ENCODE results near the gene MLF2. TPM values are rescaled to one million over a fixed set of nuclear protein-coding genes. Genes with fewer than 3 reads are reported as not detected.

Gene MLF2
- total RNA-seq, 2 experiments from 2014 or later, result 109 to 113 TPM

- Mint-ChIP-seq H3K9me3 (ENCODE audit: insufficient read depth) (no peaks in the 10 kb centered on the region), H3K4me1 (ENCODE audit: low read depth) (peaks cover 70% of the 10 kb centered on the region), H3K27ac (no peak overlapping the region), H3K36me3 (ENCODE audit: low read depth) (peaks cover 27% of the 10 kb centered on the region), H3K27me3 (ENCODE audit: low read depth) (no peaks in the 10 kb centered on the region), H3K4me3 (no peak overlapping the region)
- DNase-seq, result no peak
- POLR2A ChIA-PET, result interaction anchor here (0.6 to 9.3 kb wide), 2 partner anchors 24 to 54 kb away, joined by 3 to 66 read pairs; partner anchors contain the start of genes COPS7A and MLF2
- ATAC-seq, result no peak
- CTCF ChIA-PET, result interaction anchor here (0.8 to 20.8 kb wide), 4 partner anchors 7 to 210 kb away, joined by 3 to 378 read pairs (median 82); partner anchors contain the start of genes LAG3, MLF2 and PTMS
Measured at GRCh38 chr12:6777386-6777785, 24.4 kb upstream of the MLF2 start.

GRCh38 chr12:6775185-6776174 is 22.5 kb upstream of the MLF2 start:
- ChIA-PET CTCF (interaction anchor here (0.8 to 20.8 kb wide), 7 partner anchors 6 to 157 kb away, joined by 3 to 378 read pairs (median 4); partner anchors contain the start of genes CDCA3, LAG3, MLF2 and PTMS), POLR2A (interaction anchor here (0.7 to 9.3 kb wide), 17 partner anchors 9 to 240 kb away, joined by 3 to 66 read pairs (median 3); partner anchors contain the start of genes C12orf57, COPS7A, MLF2 and PTMS)

DNA sequence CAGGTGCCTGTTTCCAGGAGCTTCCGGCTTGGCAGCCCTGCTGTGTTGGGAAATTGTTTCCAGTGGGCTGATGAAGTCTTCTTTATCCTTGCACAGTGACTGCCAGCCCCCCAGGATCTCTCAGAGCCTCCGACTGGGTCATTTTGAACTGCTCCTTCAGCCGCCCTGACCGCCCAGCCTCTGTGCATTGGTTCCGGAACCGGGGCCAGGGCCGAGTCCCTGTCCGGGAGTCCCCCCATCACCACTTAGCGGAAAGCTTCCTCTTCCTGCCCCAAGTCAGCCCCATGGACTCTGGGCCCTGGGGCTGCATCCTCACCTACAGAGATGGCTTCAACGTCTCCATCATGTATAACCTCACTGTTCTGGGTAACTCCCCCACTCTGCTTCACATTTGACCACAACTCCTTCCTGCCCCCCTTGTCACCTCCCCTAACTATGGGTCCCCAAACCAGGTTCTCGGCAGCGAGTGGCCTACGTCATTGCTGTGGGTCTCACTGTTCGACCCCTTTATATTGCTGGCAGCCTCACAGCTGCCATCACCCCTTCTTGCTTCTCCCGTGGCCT is 21.6 kb upstream of the MLF2 start:
- ATAC-seq, result peak; percentile 57

More at GRCh38 chr12:6775185-6776174, 22.5 kb upstream of the MLF2 start:
- peak overlapping the region; percentile 95 for H3K27ac Mint-ChIP-seq
- H3K4me3 Mint-ChIP-seq, result peak overlapping the region; percentile 87
- no peak for ATAC-seq
- H3K4me1 Mint-ChIP-seq (ENCODE audit: low read depth), result peaks cover 82% of the 10 kb centered on the region
- H3K9me3 Mint-ChIP-seq (ENCODE audit: insufficient read depth), result no peaks in the 10 kb centered on the region
- DNase-seq, result no peak
- no peaks in the 10 kb centered on the region for H3K27me3 Mint-ChIP-seq (ENCODE audit: low read depth)
- peaks cover 31% of the 10 kb centered on the region for H3K36me3 Mint-ChIP-seq (ENCODE audit: low read depth)

DNA sequence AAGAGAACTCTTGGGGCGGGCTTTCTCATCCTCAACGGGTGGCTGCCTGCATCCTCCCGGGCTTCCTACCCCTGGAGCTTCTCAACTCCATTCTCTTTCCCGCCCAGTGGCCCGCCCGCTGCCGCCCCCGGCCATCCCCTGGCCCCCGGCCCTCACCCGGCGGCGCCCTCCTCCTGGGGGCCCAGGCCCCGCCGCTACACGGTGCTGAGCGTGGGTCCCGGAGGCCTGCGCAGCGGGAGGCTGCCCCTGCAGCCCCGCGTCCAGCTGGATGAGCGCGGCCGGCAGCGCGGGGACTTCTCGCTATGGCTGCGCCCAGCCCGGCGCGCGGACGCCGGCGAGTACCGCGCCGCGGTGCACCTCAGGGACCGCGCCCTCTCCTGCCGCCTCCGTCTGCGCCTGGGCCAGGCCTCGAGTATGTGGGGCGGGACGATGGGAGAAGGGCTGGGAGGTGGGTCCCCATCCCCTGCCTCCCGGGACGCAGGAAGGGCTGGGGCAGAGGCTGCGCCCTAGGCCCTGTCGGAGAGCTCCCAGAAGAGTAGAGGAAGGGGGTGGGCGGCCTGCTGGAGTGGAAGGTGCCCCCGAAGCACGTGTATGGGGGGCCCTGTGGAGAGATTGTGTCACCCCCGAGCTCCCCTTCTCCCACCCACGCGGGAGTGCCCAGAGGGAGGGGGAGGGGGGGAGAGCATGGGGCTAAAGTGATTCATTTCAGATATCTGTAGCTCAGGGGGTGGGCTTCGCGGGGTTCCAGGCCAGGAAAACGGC is 20.8 kb upstream of the MLF2 start:
- ChIA-PET CTCF (interaction anchor here (0.5 to 20.8 kb wide), 7 partner anchors 4 to 292 kb away, joined by 3 to 378 read pairs (median 6); partner anchors contain the start of genes CDCA3, COPS7A, LAG3 and MLF2), POLR2A (interaction anchor here (0.7 to 9.3 kb wide), 19 partner anchors 8 to 238 kb away, joined by 3 to 66 read pairs (median 4); partner anchors contain the start of genes C12orf57, CDCA3, COPS7A and MLF2)
- ATAC-seq (peak; percentile 28), DNase-seq (peak; percentile 42)
- H3K4me3 Mint-ChIP-seq, result peak overlapping the region; percentile 87
- peaks cover 83% of the 10 kb centered on the region for H3K4me1 Mint-ChIP-seq (ENCODE audit: low read depth)
- peak overlapping the region; percentile 95 for H3K27ac Mint-ChIP-seq
- peaks cover under 1% of the 10 kb centered on the region for H3K27me3 Mint-ChIP-seq (ENCODE audit: low read depth)
- peaks cover 30% of the 10 kb centered on the region for H3K36me3 Mint-ChIP-seq (ENCODE audit: low read depth)
- H3K9me3 Mint-ChIP-seq (ENCODE audit: insufficient read depth), result no peaks in the 10 kb centered on the region

More for the DNA sequence above, 21.6 kb upstream of the MLF2 start:
- Mint-ChIP-seq H3K9me3 (ENCODE audit: insufficient read depth) (no peaks in the 10 kb centered on the region), H3K36me3 (ENCODE audit: low read depth) (peaks cover 32% of the 10 kb centered on the region), H3K4me1 (ENCODE audit: low read depth) (peaks cover 83% of the 10 kb centered on the region), H3K27ac (peak overlapping the region; percentile 95), H3K27me3 (ENCODE audit: low read depth) (no peaks in the 10 kb centered on the region), H3K4me3 (peak overlapping the region; percentile 87)
- DNase-seq, result peak; percentile 82
- ChIA-PET POLR2A (interaction anchor here (0.6 to 9.3 kb wide), 24 partner anchors 9 to 239 kb away, joined by 3 to 66 read pairs (median 3); partner anchors contain the start of genes C12orf57, CDCA3, COPS7A and MLF2), CTCF (interaction anchor here (0.5 to 20.8 kb wide), 10 partner anchors 5 to 291 kb away, joined by 3 to 378 read pairs (median 4); partner anchors contain the start of genes CDCA3, COPS7A, LAG3 and MLF2)

GRCh38 chr12:6772726-6773589 is 20.0 kb upstream of the MLF2 start:
- ATAC-seq (no peak), DNase-seq (no peak)
- peaks cover 25% of the 10 kb centered on the region for H3K36me3 Mint-ChIP-seq (ENCODE audit: low read depth)
- no peaks in the 10 kb centered on the region for H3K9me3 Mint-ChIP-seq (ENCODE audit: insufficient read depth)
- ChIA-PET POLR2A (interaction anchor here (0.7 to 9.3 kb wide), 5 partner anchors 20 to 171 kb away, joined by 3 to 66 read pairs (median 4); partner anchors contain the start of genes C12orf57, MLF2 and RNU7-1), CTCF (interaction anchor here (1.8 to 20.8 kb wide), 4 partner anchors 8 to 96 kb away, joined by 5 to 378 read pairs (median 83); partner anchors contain the start of gene MLF2)
- peaks cover 2% of the 10 kb centered on the region for H3K27me3 Mint-ChIP-seq (ENCODE audit: low read depth)
- peak overlapping the region; percentile 80 for H3K27ac Mint-ChIP-seq
- H3K4me3 Mint-ChIP-seq, result peak overlapping the region; percentile 80
- peaks cover 81% of the 10 kb centered on the region for H3K4me1 Mint-ChIP-seq (ENCODE audit: low read depth)

GRCh38 chr12:6772331-6772695 is 19.4 kb upstream of the MLF2 start, which contains the start of gene LAG3:
TSS of gene LAG3 (plus strand) at chr12:6772520. CDS start at chr12:6772853, 333 bp downstream.
- ChIA-PET POLR2A (interaction anchor here (1.0 to 9.3 kb wide), 3 partner anchors 8 to 20 kb away, joined by 3 to 66 read pairs (median 4); partner anchors contain the start of gene MLF2), CTCF (interaction anchor here (1.0 to 20.8 kb wide), 7 partner anchors 9 to 97 kb away, joined by 3 to 378 read pairs (median 6); partner anchors contain the start of gene MLF2)
- DNase-seq (peak; percentile 74), ATAC-seq (peak; percentile 44)
- no peaks in the 10 kb centered on the region for H3K9me3 Mint-ChIP-seq (ENCODE audit: insufficient read depth)
- H3K4me3 Mint-ChIP-seq, result peak within 1 kb of the TSS; percentile 80
- H3K4me1 Mint-ChIP-seq (ENCODE audit: low read depth), result peaks cover 81% of the 10 kb centered on the region
- H3K36me3 Mint-ChIP-seq (ENCODE audit: low read depth), result peaks cover 25% of the 10 kb centered on the region
- peaks cover 6% of the 10 kb centered on the region for H3K27me3 Mint-ChIP-seq (ENCODE audit: low read depth)
- peak within 1 kb of the TSS; percentile 80 for H3K27ac Mint-ChIP-seq

DNA sequence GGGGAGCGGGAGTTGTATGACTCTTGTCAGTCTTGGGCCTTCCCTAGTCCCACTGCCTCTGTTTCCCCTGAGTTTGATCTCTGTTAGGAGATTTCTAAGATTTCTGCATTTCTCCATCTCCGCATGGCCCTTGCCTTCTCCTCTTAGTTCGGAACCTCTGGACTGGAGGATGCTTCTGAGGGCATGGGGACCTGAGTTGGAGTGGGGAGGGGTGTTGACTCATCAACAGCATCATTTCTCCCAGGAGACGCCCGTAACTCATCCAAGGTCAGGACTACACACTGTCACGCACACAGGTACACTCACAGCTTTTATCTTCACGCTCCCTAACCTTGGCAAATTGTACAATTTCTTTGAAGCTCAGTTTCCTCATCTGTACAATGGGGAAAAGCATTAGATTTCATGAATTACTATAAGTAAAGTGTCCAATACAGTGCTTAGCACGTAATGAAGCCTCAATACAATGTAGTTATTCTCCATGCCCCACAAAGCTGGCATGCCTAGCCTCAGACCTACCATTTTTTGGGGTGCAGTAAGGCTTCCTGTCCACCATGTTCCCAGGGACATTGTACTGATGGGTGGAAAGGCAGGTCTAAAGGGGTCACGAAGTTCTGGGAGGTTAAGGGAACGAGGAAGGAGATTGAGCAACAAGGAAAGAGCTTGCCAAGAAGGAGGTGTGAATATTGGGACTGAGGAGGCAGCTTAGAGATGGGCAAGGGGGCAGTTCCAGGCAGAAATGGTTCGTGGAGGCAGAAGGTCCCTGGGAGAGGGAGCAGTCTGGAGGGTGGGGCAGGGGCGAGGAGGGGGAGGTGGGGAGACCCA is 18.8 kb upstream of the MLF2 start:
- H3K4me3 Mint-ChIP-seq, result peak overlapping the region; percentile 80
- H3K27ac Mint-ChIP-seq, result peak overlapping the region; percentile 80
- H3K36me3 Mint-ChIP-seq (ENCODE audit: low read depth), result peaks cover 25% of the 10 kb centered on the region
- no peak for ATAC-seq
- POLR2A ChIA-PET, result interaction anchor here (0.8 to 9.3 kb wide), 5 partner anchors 8 to 82 kb away, joined by 3 to 66 read pairs (median 3); partner anchors contain the start of gene MLF2
- peaks cover 81% of the 10 kb centered on the region for H3K4me1 Mint-ChIP-seq (ENCODE audit: low read depth)
- DNase-seq, result no peak
- CTCF ChIA-PET, result interaction anchor here (0.7 to 20.8 kb wide), 8 partner anchors 9 to 97 kb away, joined by 3 to 378 read pairs (median 6); partner anchors contain the start of gene MLF2
- H3K27me3 Mint-ChIP-seq (ENCODE audit: low read depth), result peaks cover 6% of the 10 kb centered on the region
- H3K9me3 Mint-ChIP-seq (ENCODE audit: insufficient read depth), result no peaks in the 10 kb centered on the region

DNA sequence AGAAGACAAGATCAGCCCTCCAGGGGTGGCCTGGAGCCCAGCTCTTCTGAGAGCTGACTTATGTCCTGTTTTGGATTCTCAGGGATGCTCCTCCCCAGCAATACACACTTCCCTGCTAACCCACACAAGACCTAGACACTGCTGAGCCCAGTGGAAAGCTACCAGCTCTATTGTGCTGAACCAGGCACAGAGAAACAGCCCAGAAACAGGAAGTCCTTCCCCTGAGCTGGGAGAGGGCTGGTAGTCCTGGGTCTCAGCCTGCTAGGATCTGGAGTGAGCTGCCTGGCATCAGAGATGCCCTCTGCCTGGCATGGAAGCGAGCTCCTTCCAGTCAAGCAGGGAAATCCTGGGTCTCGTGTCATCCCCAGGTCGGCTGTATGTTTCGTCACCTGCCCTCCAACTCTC is 18.2 kb upstream of the MLF2 start:
- peaks cover 78% of the 10 kb centered on the region for H3K4me1 Mint-ChIP-seq (ENCODE audit: low read depth)
- H3K4me3 Mint-ChIP-seq, result no peak overlapping the region
- ChIA-PET CTCF (interaction anchor here (0.7 to 20.8 kb wide), 5 partner anchors 10 to 64 kb away, joined by 3 to 378 read pairs (median 13); partner anchors contain the start of gene MLF2), POLR2A (interaction anchor here (1.0 to 9.3 kb wide), 3 partner anchors 18 to 81 kb away, joined by 3 to 66 read pairs (median 3); partner anchors contain the start of genes COPS7A and MLF2)
- H3K27me3 Mint-ChIP-seq (ENCODE audit: low read depth), result peaks cover 6% of the 10 kb centered on the region
- H3K36me3 Mint-ChIP-seq (ENCODE audit: low read depth), result peaks cover 22% of the 10 kb centered on the region
- DNase-seq, result no peak
- ATAC-seq, result no peak
- peak overlapping the region; percentile 80 for H3K27ac Mint-ChIP-seq
- H3K9me3 Mint-ChIP-seq (ENCODE audit: insufficient read depth), result no peaks in the 10 kb centered on the region

DNA sequence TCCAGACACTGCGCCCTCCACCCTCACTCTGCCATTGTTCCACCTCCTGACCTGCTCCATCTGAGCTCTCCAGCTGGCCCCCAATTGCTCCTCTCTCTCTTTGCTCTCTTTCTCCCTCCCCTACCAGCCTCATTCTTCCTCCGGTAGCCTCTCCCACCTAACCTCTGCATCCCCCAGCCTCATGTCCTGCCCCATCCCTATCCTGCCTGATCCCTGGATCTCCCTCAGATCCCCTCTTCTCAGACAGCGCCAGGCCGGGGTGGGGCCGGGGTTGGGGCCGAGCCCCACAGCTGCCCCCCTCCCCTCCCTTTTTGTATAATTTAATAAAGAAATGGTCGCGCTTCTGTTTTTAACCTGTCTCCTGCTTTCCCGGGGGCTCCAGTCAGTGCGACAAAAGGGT is 17.7 kb upstream of the MLF2 start:
- POLR2A ChIA-PET, result interaction anchor here (1.2 to 9.3 kb wide), 2 partner anchors 17 to 46 kb away, joined by 3 to 66 read pairs; partner anchors contain the start of genes COPS7A and MLF2
- peaks cover 10% of the 10 kb centered on the region for H3K27me3 Mint-ChIP-seq (ENCODE audit: low read depth)
- no peak for ATAC-seq
- peaks cover 18% of the 10 kb centered on the region for H3K36me3 Mint-ChIP-seq (ENCODE audit: low read depth)
- no peak for DNase-seq
- H3K4me1 Mint-ChIP-seq (ENCODE audit: low read depth), result peaks cover 80% of the 10 kb centered on the region
- no peak overlapping the region for H3K4me3 Mint-ChIP-seq
- CTCF ChIA-PET, result interaction anchor here (1.7 to 20.8 kb wide), 5 partner anchors 11 to 102 kb away, joined by 5 to 378 read pairs (median 13); partner anchors contain the start of genes MLF2 and SPSB2
- H3K9me3 Mint-ChIP-seq (ENCODE audit: insufficient read depth), result no peaks in the 10 kb centered on the region
- H3K27ac Mint-ChIP-seq, result peak overlapping the region; percentile 72
